T-helper 22 cell (primary cell): ENCODE data around the gene CDKAL1.

Source experiments
- DNase-seq: peaks from one replicate; pipeline ENCODE4 v3.0.0-alpha.2; 2020; ENCODE audit warnings: low read depth

CDKAL1 gene

GRCh38 chr6:21259660-21260059 lies 725.4 kb downstream of the CDKAL1 start:
- DNase-seq = no peak

GRCh38 chr6:21262504-21262903 lies 728.2 kb downstream of the CDKAL1 start:
- DNase-seq = no peak

- DNase-seq = no peak
Measured at GRCh38 chr6:21263531-21264287, 729.5 kb downstream of the CDKAL1 start.

GRCh38 chr6:21264288-21265033 lies 730.2 kb downstream of the CDKAL1 start:
- DNase-seq = no peak

GRCh38 chr6:21265034-21265729 lies 730.9 kb downstream of the CDKAL1 start:
- DNase-seq = no peak

GRCh38 chr6:21265730-21266044 lies 731.4 kb downstream of the CDKAL1 start:
- DNase-seq = no peak

- no peak for DNase-seq
Measured at GRCh38 chr6:21270636-21271201, 736.5 kb downstream of the CDKAL1 start.

GRCh38 chr6:21271428-21272155 lies 737.3 kb downstream of the CDKAL1 start:
- no peak for DNase-seq

- DNase-seq = no peak
Measured at GRCh38 chr6:21273451-21273850, 739.2 kb downstream of the CDKAL1 start.

- no peak for DNase-seq
Measured at GRCh38 chr6:21274851-21275250, 740.6 kb downstream of the CDKAL1 start.

- no peak for DNase-seq
Measured at GRCh38 chr6:21277601-21278374, 743.5 kb downstream of the CDKAL1 start.

- no peak for DNase-seq
Measured at GRCh38 chr6:21278375-21278745, 744.1 kb downstream of the CDKAL1 start.

- DNase-seq = no peak
Measured at GRCh38 chr6:21279619-21280018, 745.4 kb downstream of the CDKAL1 start.

- DNase-seq = no peak
Measured at GRCh38 chr6:21281366-21281765, 747.1 kb downstream of the CDKAL1 start.
